Right ventricle myocardium inferior (tissue), 1 donor: ENCODE results near the gene TP53TG3. TPM values are rescaled to one million over a fixed set of nuclear protein-coding genes. Genes with fewer than 3 reads are reported as not detected.
"Not testable (repeated sequence)": the region's sequence is repeated elsewhere in the genome, so short reads cannot be mapped to it uniquely, and the experiment has no call there.

ENCODE experiments used
- ATAC-seq: fragments of 200-7000 bp; cut with Tn5 transposase; one replicate; pipeline ENCODE4 v1.9.1; 2020; ENCODE audit warnings: mild to moderate bottlenecking, moderate library complexity
- DNase-seq: peaks from one replicate; pipeline ENCODE4 v3.0.0; 2021; ENCODE audit errors: missing footprints
- intact Hi-C: fragments of 100-400 bp; cut with DNase I; formaldehyde crosslinking; loops from one replicate; pipeline ENCODE4 v1.11.0; 2022
- long read RNA-seq: library from polyadenylated mRNA; unstranded; transcript quantifications from one replicate; pipeline ENCODE4 v2.0.0, GENCODE V29; 2021
- total RNA-seq: library from RNA; stranded (reverse); fragmentation: NEBNext Ultra II Directional; extraction: Animal tissue kit (Norgen Biotek cat#: 25700); gene quantifications from one replicate; pipeline ENCODE4 v1.2.1, GENCODE V29; 2021
- donor health status: DM: no; HTN: yes; CAD: no; lungs with severe emphysema.

Gene TP53TG3
- 1.1 TPM for total RNA-seq
- long read RNA-seq: 0 reads

- DNase-seq, intact Hi-C loops, ATAC-seq: not testable (repeated sequence)
Observed at GRCh38 chr16:32676065-32676464, at the start of gene TP53TG3. Gene TP53TG3 (minus strand): TSS chr16:32676165. CDS start chr16:32676097, 68 bp downstream.

DNA sequence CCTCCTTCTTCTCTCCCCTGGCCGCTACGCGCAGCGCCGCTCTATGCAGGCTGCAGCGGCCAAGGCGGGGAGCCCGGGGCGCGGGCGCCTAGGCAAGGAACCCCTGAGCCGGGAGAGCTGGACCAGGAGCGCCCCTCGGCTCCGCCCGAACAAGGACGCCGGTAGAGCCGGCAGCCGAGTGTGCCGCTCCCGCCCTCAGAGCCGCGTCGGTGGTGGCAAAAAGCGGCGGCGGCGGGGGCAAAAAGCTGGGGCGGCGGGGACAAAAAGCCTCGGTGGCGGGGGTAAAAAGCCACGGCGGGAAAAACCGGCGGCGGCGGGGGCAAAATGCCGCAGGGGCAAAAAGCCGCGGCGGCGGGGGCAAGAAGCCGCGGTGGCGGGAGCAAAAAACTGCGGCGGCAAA, 25.1 kb downstream of the TP53TG3 start:
- intact Hi-C loops, ATAC-seq, DNase-seq: not testable (repeated sequence)

GRCh38 chr16:32647562-32647961, 28.4 kb downstream of the TP53TG3 start:
- intact Hi-C loops, ATAC-seq, DNase-seq: not testable (repeated sequence)

DNA sequence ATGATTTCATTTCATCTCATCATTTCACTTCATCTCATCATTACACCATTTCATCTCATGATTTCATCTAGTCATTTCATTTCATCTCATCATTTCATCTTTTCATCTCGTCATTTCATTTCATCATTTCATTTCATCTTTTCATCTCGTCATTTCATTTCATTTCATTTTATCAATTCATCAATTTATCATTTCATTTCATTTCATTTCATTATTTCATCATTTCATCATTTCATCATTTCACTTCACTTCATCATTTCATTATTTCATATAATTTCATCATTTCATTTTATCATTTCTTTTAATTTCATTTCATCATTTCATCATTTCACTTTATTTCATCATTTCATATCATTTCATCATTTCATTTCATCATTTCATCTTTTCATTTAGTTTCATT, 29.2 kb downstream of the TP53TG3 start:
- intact Hi-C loops, ATAC-seq, DNase-seq: not testable (repeated sequence)

DNA sequence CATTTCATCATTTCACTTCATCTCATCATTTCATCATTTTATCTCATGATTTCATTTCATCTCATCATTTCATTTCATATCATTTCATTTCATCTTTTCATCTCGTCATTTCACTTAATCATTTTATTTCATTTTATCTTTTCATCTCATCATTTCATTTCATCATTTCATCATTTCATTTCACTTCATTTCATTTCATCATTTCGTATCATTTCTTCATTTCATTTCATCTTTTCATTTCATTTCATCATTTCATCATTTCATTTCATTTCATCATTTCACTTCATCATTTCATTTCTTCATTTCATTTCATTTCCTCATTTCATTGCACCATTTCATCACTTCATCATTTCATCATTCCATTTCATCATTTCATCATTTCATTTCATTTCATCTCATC, 29.8 kb downstream of the TP53TG3 start:
- DNase-seq, intact Hi-C loops, ATAC-seq: not testable (repeated sequence)

DNA sequence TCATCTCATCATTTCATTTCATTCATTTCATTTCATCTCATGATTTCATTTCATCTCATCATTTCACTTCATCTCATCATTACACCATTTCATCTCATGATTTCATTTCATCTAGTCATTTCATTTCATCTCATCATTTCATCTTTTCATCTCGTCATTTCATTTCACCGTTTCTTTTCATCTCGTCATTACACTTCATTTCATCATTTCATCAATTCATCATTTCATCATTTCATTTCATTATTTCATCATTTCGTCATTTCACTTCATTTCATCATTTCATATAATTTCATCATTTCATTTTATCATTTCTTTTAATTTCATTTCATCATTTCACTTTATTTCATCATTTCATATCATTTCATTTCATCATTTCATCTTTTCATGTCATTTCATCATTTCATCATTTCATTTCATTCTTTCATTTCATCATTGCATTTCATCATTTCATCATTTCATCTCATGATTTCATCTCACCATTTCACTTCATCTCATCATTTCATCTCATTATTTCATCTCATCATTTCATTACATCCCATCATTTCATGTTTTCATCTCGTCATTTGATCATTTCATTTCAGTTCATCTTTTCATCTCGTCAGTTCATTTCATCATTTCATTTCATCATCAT, 30.6 kb downstream of the TP53TG3 start:
- intact Hi-C loops, DNase-seq, ATAC-seq: not testable (repeated sequence)

DNA sequence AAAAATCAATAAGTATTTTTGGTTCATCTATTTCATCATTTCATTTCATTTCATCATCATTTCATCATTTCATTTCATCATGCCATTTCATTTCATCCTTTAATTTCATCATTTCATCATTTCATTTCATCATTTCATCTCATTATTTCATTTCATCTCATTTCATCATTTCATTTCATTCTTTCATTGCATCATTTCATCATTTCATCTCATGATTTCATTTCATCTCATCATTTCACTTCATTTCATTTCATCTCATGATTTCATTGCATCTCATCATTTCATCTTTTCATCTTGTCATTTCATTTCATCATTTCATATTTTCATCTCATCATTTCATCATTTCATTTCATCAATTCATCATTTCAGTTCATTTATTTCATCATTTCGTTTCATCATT, 31.2 kb downstream of the TP53TG3 start:
- ATAC-seq, intact Hi-C loops, DNase-seq: not testable (repeated sequence)

DNA sequence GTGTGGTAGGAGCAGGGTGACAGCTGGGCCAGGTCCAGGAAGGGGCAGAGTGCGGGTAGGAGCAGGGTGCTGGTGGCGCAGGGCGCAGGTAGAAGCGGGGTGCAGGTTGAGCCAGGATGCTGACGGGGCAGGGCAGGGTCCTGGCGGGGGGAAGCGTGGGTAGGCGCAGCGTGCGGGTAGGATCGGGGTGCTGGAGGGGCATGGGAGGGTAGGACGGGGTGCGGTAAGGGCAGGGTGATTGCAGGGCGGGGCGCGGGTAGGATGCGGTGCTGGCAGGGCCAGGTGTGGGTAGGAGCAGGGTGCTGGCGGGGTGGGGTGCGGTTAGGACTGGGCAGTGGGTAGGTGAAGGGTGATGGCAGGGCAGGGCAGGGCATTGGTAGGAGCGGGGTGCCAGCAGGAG, 38.4 kb downstream of the TP53TG3 start:
- intact Hi-C loops, ATAC-seq, DNase-seq: not testable (repeated sequence)

GRCh38 chr16:32632096-32632495, 43.9 kb downstream of the TP53TG3 start:
- ATAC-seq, DNase-seq, intact Hi-C loops: not testable (repeated sequence)
